GM13977 (cell line): Measurements from ENCODE around the gene SNX8.
"Not testable (repeated sequence)": the region's sequence is repeated elsewhere in the genome, so short reads cannot be mapped to it uniquely, and the experiment has no call there.

Experiments
- DNase-seq: peaks from one replicate; pipeline ENCODE4 v3.0.0; 2012; ENCODE audit warnings: low spot score
- in situ Hi-C: fragments of 300-500 bp; cut with MboI; formaldehyde crosslinking; loops from one replicate; pipeline ENCODE4 v1.12.0; 2022; ENCODE audit warnings: low sequenced_read_pairs, low pct_unique_long_range_greater_than_20kb, mixed read lengths, inconsistent platforms; ENCODE audit not compliant: unreplicated experiment
- TF ChIP-seq, protein P1 (sequence below): IDR thresholded peaks from 2 replicates; pipeline ENCODE4 v1.5.1; 2012; ENCODE audit warnings: mild to moderate bottlenecking, control low read depth; ENCODE audit not compliant: insufficient read depth; ENCODE audit errors: extremely low read depth, missing control alignments

Gene SNX8

DNA sequence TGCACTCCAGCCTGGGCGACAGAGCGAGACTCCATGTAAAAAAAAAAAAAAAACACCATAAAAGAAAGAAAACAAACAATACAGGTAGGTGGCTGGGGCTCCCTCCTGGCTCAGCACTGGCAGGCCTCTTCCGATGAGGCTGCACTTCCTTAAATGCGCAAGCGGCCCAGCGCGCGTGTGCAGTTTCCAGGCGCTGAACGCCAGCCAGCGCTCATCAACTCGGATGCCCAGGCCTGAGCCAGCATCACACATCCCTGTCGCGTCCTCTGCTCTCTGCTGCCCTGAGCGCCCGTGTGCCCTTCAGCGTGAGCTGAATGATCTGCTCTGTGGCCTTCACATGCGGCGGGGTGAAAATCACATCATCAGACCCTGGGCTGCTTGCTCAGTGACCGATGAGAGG lies 40.4 kb downstream of the SNX8 start:
- TF ChIP-seq, protein P1, sequence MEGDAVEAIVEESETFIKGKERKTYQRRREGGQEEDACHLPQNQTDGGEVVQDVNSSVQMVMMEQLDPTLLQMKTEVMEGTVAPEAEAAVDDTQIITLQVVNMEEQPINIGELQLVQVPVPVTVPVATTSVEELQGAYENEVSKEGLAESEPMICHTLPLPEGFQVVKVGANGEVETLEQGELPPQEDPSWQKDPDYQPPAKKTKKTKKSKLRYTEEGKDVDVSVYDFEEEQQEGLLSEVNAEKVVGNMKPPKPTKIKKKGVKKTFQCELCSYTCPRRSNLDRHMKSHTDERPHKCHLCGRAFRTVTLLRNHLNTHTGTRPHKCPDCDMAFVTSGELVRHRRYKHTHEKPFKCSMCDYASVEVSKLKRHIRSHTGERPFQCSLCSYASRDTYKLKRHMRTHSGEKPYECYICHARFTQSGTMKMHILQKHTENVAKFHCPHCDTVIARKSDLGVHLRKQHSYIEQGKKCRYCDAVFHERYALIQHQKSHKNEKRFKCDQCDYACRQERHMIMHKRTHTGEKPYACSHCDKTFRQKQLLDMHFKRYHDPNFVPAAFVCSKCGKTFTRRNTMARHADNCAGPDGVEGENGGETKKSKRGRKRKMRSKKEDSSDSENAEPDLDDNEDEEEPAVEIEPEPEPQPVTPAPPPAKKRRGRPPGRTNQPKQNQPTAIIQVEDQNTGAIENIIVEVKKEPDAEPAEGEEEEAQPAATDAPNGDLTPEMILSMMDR, result no peak
- in situ Hi-C loops, result no loop called here
- peak; percentile 10 for DNase-seq

DNA sequence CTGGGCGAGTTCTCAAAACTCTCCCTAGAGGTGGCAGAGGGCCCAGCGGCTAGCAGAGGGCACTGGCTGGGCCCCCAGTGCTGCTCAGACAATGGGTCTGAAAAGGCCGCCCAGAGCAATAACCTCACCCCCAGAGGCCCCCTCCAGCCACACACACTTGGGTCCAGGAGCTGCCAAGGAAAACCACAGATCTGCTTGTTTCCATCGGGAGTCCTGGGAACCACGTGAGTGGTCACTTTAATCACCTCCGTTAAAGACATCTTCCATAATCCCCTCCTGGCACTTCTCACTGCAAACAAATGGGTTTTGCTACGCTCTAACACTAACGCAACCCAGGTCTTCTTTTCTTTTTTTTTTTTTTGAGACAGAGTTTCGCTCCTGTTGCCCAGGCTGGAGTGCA lies 42.2 kb downstream of the SNX8 start:
- no peak for DNase-seq
- in situ Hi-C loops, result no loop called here
- TF ChIP-seq, protein P1, result no peak

DNA sequence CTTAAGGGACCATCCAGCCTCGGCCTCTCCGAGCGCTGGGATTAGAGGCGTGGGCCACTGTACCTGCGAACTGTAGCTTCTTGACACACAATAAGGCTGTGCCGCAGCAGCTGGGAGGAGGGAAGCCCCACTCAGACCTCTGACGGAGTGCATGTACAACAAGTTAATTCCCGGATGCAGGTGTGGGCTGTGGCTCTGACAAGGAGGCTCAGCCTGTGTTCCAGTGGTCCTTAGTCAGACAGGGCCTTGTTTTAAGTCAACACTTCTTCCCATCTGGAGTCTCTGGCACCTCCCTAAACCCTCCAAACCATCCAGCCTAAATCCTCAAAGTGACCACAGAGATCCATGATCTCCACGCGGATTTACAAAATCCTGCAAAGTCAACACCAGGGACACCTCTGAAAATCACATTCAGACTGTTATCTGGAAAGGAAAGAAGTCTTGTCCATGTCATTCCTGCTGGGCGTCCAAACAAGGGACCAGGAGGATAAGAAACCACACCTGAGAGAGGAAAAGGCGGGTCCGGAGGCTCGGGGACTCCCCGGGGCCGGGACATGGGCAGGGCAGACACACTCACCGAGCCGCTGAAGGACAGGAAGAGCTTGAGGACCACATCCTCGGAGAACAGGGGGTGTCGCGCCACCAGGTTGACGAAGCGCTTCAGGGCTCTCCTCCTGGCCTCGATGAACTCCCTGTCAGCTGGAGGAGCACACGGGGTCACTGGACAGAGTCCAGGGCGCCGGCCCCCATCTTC lies 42.8 kb downstream of the SNX8 start:
- TF ChIP-seq, protein P1, result no peak
- in situ Hi-C loops, result no loop called here

DNA sequence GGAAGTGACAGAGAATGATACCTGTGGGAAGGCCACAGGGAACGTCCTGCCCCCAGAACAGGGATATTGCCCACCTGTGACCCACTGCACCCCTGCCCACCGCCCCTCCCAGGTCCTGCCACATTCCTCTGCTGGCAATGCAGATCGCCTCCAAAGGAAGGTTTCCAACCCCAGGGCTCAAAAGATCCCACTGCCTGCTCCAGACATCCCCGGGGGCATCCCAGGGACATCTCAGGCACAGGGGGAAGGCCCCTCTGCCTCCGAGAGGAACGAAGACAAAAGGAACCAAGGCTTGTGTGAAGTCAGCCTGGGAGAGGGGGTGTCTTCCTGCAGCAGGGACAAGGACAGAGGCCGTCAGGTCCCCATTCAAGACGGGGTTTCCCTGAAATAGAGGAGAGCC lies 43.7 kb downstream of the SNX8 start:
- TF ChIP-seq, protein P1, result no peak
- no peak for DNase-seq
- in situ Hi-C loops, result no loop called here

More for the DNA sequence above, 42.8 kb downstream of the SNX8 start:
- no peak for DNase-seq

DNA sequence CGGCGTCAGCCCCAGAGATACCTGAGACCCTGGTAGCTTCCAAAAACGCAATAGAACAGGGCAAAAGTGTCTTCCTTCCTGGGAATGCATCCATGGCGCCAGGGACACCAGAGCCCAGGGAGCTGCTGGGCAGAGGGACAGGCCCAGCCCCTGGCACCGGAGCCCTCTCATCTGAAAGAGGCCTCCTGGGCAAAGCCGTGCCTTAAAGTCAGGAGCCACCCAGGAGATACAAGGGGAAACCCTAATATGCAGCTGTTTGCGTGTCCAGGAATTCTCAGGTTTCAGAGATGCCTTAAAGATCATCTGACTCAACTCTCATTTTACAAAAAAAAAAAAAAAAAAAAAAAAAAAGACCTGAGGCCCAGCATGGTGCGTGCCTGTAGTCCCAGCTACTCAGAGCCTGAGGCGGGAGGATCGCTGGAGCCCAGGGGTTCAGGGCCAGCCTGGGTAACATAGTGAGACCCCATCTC lies 44.2 kb downstream of the SNX8 start:
- TF ChIP-seq, protein P1, result no peak
- in situ Hi-C loops, result no loop called here
- no peak for DNase-seq

DNA sequence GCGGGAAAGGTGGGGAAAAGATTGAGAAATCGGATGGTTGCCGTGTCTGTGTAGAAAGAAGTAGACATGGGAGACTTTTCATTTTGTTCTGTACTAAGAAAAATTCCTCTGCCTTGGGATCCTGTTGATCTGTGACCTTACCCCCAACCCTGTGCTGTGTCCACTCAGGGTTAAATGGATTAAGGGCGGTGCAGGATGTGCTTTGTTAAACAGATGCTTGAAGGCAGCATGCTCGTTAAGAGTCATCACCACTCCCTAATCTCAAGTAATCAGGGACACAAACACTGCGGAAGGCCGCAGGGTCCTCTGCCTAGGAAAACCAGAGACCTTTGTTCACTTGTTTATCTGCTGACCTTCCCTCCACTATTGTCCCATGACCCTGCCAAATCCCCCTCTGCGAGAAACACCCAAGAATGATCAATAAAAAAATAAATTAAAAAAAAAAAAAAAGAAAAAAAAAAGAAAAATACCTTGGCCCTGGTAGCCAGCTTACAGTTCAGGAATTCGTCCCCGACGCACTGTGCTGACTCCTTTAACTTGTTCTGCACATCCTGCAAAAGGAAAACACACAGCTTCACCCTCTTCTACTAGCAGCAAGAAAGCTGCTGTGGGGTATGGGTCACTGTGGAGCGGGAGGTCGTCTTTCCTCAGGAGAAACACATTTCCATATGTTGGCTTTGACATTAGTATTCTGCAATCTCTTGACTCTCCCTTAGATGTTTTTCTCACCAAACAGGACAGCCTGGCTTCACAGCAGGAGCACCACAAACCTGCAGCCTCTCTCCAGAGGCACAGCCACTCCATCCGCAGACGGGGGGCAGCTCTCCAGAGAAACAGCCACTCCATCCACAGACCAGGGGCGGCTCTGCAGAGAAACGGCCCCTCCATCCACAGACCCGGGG lies 44.9 kb downstream of the SNX8 start:
- DNase-seq, in situ Hi-C loops: not testable (repeated sequence)

DNA sequence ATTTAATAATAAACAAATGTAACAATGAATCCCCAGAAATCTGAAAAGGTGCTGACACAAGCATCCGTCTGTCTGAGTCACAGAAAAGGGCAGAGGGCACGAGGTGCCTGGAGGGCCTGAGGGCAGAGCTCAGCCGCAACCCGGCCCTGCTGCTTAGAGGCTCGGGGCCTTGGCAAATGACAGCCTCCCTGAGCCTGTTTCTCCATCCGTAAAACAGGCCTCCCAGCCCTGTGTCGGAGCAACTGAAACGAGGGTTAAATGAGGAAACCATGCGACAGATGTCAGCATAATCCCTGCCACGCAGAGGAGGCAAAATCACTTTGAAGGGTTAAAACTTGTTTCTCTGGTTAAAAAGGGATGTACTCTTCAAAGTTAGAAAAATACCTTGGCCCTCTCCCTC lies 47.3 kb downstream of the SNX8 start:
- DNase-seq, result no peak
- in situ Hi-C loops, result no loop called here

More for the DNA sequence above, 47.3 kb downstream of the SNX8 start:
- TF ChIP-seq, protein P1, result no peak
